Liver (tissue), 9 donors: ENCODE data around the gene PTP4A2. TPM values are rescaled to one million over a fixed set of nuclear protein-coding genes. Genes with fewer than 3 reads are reported as not detected.

ENCODE experiments used
- DNase-seq: peaks from one replicate; pipeline ENCODE4 v3.0.0-alpha.2; 2017; ENCODE audit warnings: low spot score
- H3K27ac ChIP-seq, 2 donors: one replicate each; pipeline ENCODE4 v1.7.0; 2013; ENCODE audit warnings: inconsistent platforms in 2 of 2, low read length in 2 of 2, control low read depth in 1 of 2, low read depth in 1 of 2, mild to moderate bottlenecking in 1 of 2
- H3K27me3 ChIP-seq, 4 donors: one replicate each; pipeline versions ENCODE4 v1.6.1 to v1.7.0; 2013; ENCODE audit warnings: low read length in 3 of 4, inconsistent platforms in 1 of 4, mild to moderate bottlenecking in 1 of 4, moderate library complexity in 1 of 4; ENCODE audit not compliant: control insufficient read depth in 4 of 4, insufficient read depth in 4 of 4
- H3K36me3 ChIP-seq, 4 donors: one replicate each; pipeline versions ENCODE4 v1.6.1 to v1.7.0; 2013; ENCODE audit warnings: low read length in 3 of 4, mild to moderate bottlenecking in 3 of 4, low read depth in 1 of 4, moderate library complexity in 1 of 4; ENCODE audit not compliant: control insufficient read depth in 4 of 4, insufficient read depth in 3 of 4
- H3K4me1 ChIP-seq, 4 donors: one replicate each; pipeline versions ENCODE4 v1.6.1 to v1.7.0; 2013; ENCODE audit warnings: low read length in 3 of 4, mild to moderate bottlenecking in 3 of 4, moderate library complexity in 1 of 4; ENCODE audit not compliant: control insufficient read depth in 4 of 4, insufficient read depth in 4 of 4
- H3K4me3 ChIP-seq, 3 donors: one replicate each; pipeline versions ENCODE4 v1.6.1 to v1.7.0; 2013; ENCODE audit warnings: low read length in 3 of 3, control low read depth in 1 of 3, low read depth in 1 of 3, mild to moderate bottlenecking in 1 of 3
- H3K9ac ChIP-seq, 2 donors: one replicate each; pipeline ENCODE4 v1.7.0; 2013; ENCODE audit warnings: low read length in 2 of 2, mild to moderate bottlenecking in 2 of 2, moderate library complexity in 2 of 2, control low read depth in 1 of 2, low read depth in 1 of 2
- H3K9me3 ChIP-seq, 4 donors: one replicate each; pipeline versions ENCODE4 v1.6.1 to v1.7.0; 2013; ENCODE audit warnings: low read length in 3 of 4; ENCODE audit not compliant: control insufficient read depth in 4 of 4
- ATF3 ChIP-seq: IDR thresholded peaks from 2 replicates; pipeline ENCODE4 v1.6.1; 2016; ENCODE audit warnings: antibody characterized with exemption
- CTCF ChIP-seq: fragments of 150-350 bp; IDR thresholded peaks from 2 replicates; pipeline ENCODE4 v1.5.1; 2017; ENCODE audit warnings: improper control_type of control experiment, low read depth, low read length; ENCODE audit not compliant: missing input control
- EGR1 ChIP-seq, 2 donors: IDR thresholded peaks; 2 replicates each; pipeline ENCODE4 v1.6.1; 2016 to 2018; ENCODE audit warnings: antibody characterized with exemption in 2 of 2, low read depth in 2 of 2
- FOXA1 ChIP-seq: IDR thresholded peaks from 2 replicates; pipeline ENCODE4 v1.6.1; 2016; ENCODE audit warnings: antibody characterized with exemption
- FOXA2 ChIP-seq: IDR thresholded peaks from 2 replicates; pipeline ENCODE4 v1.6.1; 2016; ENCODE audit warnings: antibody characterized with exemption
- GABPA ChIP-seq, 2 donors: IDR thresholded peaks in 1 of 2; conservative IDR thresholded peaks in 1 of 2; 2 replicates each; pipeline ENCODE4 v1.6.1; 2016; ENCODE audit warnings: antibody characterized with exemption in 2 of 2, mild to moderate bottlenecking in 1 of 2, moderate library complexity in 1 of 2
- HNF4A ChIP-seq, 2 donors: conservative IDR thresholded peaks; 2 replicates each; pipeline ENCODE4 v1.6.1; 2016; ENCODE audit warnings: antibody characterized with exemption in 2 of 2, mild to moderate bottlenecking in 2 of 2
- HNF4G ChIP-seq: IDR thresholded peaks from 2 replicates; pipeline ENCODE4 v1.6.1; 2016; ENCODE audit warnings: antibody characterized with exemption
- JUND ChIP-seq, 2 donors: IDR thresholded peaks; 2 replicates each; pipeline ENCODE4 v1.6.1; 2016; ENCODE audit warnings: antibody characterized with exemption in 2 of 2
- MAX ChIP-seq: IDR thresholded peaks from 2 replicates; pipeline ENCODE4 v1.6.1; 2016; ENCODE audit warnings: antibody characterized with exemption
- NR2F2 ChIP-seq: IDR thresholded peaks from 2 replicates; pipeline ENCODE4 v1.6.1; 2016; ENCODE audit warnings: antibody characterized with exemption
- RAD21 ChIP-seq, 2 donors: IDR thresholded peaks; 2 replicates each; pipeline ENCODE4 v1.6.1; 2016; ENCODE audit warnings: antibody characterized with exemption in 2 of 2, mild to moderate bottlenecking in 2 of 2
- REST ChIP-seq: IDR thresholded peaks from 2 replicates; pipeline ENCODE4 v1.6.1; 2016; ENCODE audit warnings: antibody characterized with exemption, mild to moderate bottlenecking
- RXRA ChIP-seq, 2 donors: IDR thresholded peaks; 2 replicates each; pipeline ENCODE4 v1.6.1; 2017 to 2018; ENCODE audit warnings: antibody characterized with exemption in 2 of 2, mild to moderate bottlenecking in 1 of 2
- SP1 ChIP-seq: IDR thresholded peaks from 2 replicates; pipeline ENCODE4 v1.6.1; 2018; ENCODE audit warnings: antibody characterized with exemption, mild to moderate bottlenecking
- TAF1 ChIP-seq: conservative IDR thresholded peaks from 2 replicates; pipeline ENCODE4 v1.6.1; 2016; ENCODE audit warnings: antibody characterized with exemption, mild to moderate bottlenecking
- YY1 ChIP-seq: IDR thresholded peaks from 2 replicates; pipeline ENCODE4 v1.6.1; 2016; ENCODE audit warnings: antibody characterized with exemption, mild to moderate bottlenecking
- ZBTB33 ChIP-seq: IDR thresholded peaks from 2 replicates; pipeline ENCODE4 v1.6.1; 2016; ENCODE audit warnings: antibody characterized with exemption
- WGBS: extraction: QIAGEN DNeasy Blood & Tissue Kit; methylation state at CpG from one replicate; pipeline ENCODE4 v1.1.7; 2013; 5-methylcytosine and 5-hydroxymethylcytosine counted together
- polyA plus RNA-seq, 2 donors: library from polyadenylated mRNA; stranded (reverse) in 1 of 2; unstranded in 1 of 2; fragments of 200-250 nt in 1 of 2; fragments of >200 nt in 1 of 2; fragmentation: Nextera tagmentation in 1 of 2; extraction: Ambion mirVana in 1 of 2; gene quantifications; one replicate each; pipeline versions ENCODE4 v1.2.1 to v1.2.3, GENCODE V29; 2013 to 2015
- total RNA-seq, 2 donors: library from RNA; depleted of rRNA; stranded (reverse); fragments of >200 nt; gene quantifications; one replicate each; pipeline ENCODE4 v1.2.3, GENCODE V29; 2014
- donor health status: healthy.
- donor health status: healthy.
- donor health status: healthy.
- donor health status: healthy.
- donor health status: healthy.

The PTP4A2 gene
- total and polyA plus RNA-seq, 4 donors = 47.7 to 98.1 (median 71.9) TPM

- TF ChIP-seq TAF1 (no peak), GABPA (IDR thresholded peaks at IDR 0.05 in 1 of 2, conservative IDR thresholded peaks at IDR 0.05 in 1 of 2) (no peak), ATF3 (no peak), FOXA2 (no peak), JUND (IDR thresholded peaks at IDR 0.05) (no peak), SP1 (peak; percentile 28), ZBTB33 (no peak), NR2F2 (no peak), MAX (no peak), HNF4G (no peak), REST (no peak), HNF4A (conservative IDR thresholded peaks at IDR 0.05) (peak; percentile 51 to 60), EGR1 (IDR thresholded peaks at IDR 0.05; ENCODE audit: low read depth in 2 of 2) (no peak), RXRA (IDR thresholded peaks at IDR 0.05) (peak in 1 of 2 donors; percentile 34), YY1 (peak; percentile 17), FOXA1 (no peak), RAD21 (IDR thresholded peaks at IDR 0.05) (peak in 1 of 2 donors; percentile 38), CTCF (no peak)
- Histone ChIP-seq H3K9me3 (no peaks in the 10 kb centered on the region), H3K27me3 (no peaks in the 10 kb centered on the region), H3K36me3 (no peaks in the 10 kb centered on the region), H3K4me1 (peaks cover 6 to 20% (median 12%) of the 10 kb centered on the region in 4 donors), H3K9ac (no peak overlapping the region), H3K4me3 (no peak overlapping the region), H3K27ac (no peak overlapping the region)
- WGBS = 73% methylated on average over 6 of the region's 6 CpGs
- DNase-seq = no peak
Measured at GRCh38 chr1:31959521-31960340, 21.6 kb upstream of the PTP4A2 start.
